ENCODE measurements around the gene SETD1A. TPM values are rescaled to one million over a fixed set of nuclear protein-coding genes. Genes with fewer than 3 reads are reported as not detected.
A peak's percentile ranks its signal among the peaks of the same experiment; 100 is the strongest.

SETD1A gene
- total and polyA plus RNA-seq, 9 of the 15 experiments (the other 6 are each of a cell fraction or from before 2014, with no cell fraction given) = 0.08 to 36.0 (median 4.2) TPM

- TF ChIP-seq, protein P1, sequence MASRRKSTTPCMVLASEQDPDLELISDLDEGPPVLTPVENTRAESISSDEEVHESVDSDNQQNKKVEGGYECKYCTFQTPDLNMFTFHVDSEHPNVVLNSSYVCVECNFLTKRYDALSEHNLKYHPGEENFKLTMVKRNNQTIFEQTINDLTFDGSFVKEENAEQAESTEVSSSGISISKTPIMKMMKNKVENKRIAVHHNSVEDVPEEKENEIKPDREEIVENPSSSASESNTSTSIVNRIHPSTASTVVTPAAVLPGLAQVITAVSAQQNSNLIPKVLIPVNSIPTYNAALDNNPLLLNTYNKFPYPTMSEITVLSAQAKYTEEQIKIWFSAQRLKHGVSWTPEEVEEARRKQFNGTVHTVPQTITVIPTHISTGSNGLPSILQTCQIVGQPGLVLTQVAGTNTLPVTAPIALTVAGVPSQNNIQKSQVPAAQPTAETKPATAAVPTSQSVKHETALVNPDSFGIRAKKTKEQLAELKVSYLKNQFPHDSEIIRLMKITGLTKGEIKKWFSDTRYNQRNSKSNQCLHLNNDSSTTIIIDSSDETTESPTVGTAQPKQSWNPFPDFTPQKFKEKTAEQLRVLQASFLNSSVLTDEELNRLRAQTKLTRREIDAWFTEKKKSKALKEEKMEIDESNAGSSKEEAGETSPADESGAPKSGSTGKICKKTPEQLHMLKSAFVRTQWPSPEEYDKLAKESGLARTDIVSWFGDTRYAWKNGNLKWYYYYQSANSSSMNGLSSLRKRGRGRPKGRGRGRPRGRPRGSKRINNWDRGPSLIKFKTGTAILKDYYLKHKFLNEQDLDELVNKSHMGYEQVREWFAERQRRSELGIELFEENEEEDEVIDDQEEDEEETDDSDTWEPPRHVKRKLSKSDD (conservative IDR thresholded peaks at IDR 0.05; ENCODE audit: low read length) = 0 out of 2 replicates have a peak, but pooled peaks have one; percentile 37
- TF ChIP-seq BCOR (IDR thresholded peaks at IDR 0.05) = peak; percentile 57; the same call in 1 of the 2 replicates
- TF ChIP-seq ZNF133 (CRISPR knock-in tag; IDR thresholded peaks at IDR 0.05) = no peak
- 0 out of 2 replicates have a peak, but pooled peaks have one; percentile 31 for TF ChIP-seq CHD2 (IDR thresholded peaks at IDR 0.05; ENCODE audit: low read depth, low read length)
- TF ChIP-seq NFE2L1 (tag; IDR thresholded peaks at IDR 0.05; ENCODE audit: borderline replicate concordance, low read depth) = no peak
- TF ChIP-seq BRD9 (IDR thresholded peaks at IDR 0.05; ENCODE audit: low read depth, partially characterized antibody) = peak; percentile 75
- TF ChIP-seq ESRRB (CRISPR knock-in tag; IDR thresholded peaks at IDR 0.05; ENCODE audit: borderline replicate concordance) = no peak
- TF ChIP-seq, protein P2, sequence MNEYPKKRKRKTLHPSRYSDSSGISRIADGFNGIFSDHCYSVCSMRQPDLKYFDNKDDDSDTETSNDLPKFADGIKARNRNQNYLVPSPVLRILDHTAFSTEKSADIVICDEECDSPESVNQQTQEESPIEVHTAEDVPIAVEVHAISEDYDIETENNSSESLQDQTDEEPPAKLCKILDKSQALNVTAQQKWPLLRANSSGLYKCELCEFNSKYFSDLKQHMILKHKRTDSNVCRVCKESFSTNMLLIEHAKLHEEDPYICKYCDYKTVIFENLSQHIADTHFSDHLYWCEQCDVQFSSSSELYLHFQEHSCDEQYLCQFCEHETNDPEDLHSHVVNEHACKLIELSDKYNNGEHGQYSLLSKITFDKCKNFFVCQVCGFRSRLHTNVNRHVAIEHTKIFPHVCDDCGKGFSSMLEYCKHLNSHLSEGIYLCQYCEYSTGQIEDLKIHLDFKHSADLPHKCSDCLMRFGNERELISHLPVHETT (CRISPR knock-in tag; conservative IDR thresholded peaks at IDR 0.05 in 1 of 2, IDR thresholded peaks at IDR 0.05 in 1 of 2) = peak in 1 of 2 experiments; percentile 91; a peak in 2 of 4 replicates
Observed at GRCh38 chr16:31032736-31033708, 75.5 kb downstream of the SETD1A start, which contains the start of gene STX4 (continued).
